K562 (cell line): ENCODE data around the gene HOXB5. TPM values are rescaled to one million over a fixed set of nuclear protein-coding genes. Genes with fewer than 3 reads are reported as not detected.

Experiments used
- ATF1 ChIP-seq, 2 experiments: fragments of 450-650 bp in 1 of 2; IDR thresholded peaks; 2 replicates each; pipeline ENCODE4 v1.6.1; 2016; ENCODE audit warnings: missing compliant biosample characterization in 1 of 2, missing genetic modification characterization in 1 of 2
- BCLAF1 ChIP-seq, 2 experiments: fragments of 450-650 bp in 1 of 2; IDR thresholded peaks; 2 replicates each; pipeline ENCODE4 v1.6.1; 2011 to 2017; ENCODE audit warnings: low read depth in 2 of 2, antibody characterized with exemption in 1 of 2, borderline replicate concordance in 1 of 2, low read length in 1 of 2, mild to moderate bottlenecking in 1 of 2, mixed read lengths in 1 of 2; ENCODE audit not compliant: control insufficient read depth in 1 of 2
- BRCA1 ChIP-seq, 2 experiments: fragments of 450-650 bp in 1 of 2; sonication (generic) in 1 of 2; formaldehyde crosslinking in 1 of 2; IDR thresholded peaks; 2 replicates each; pipeline versions ENCODE4 v1.5.0 to v1.6.1; 2017 to 2020; ENCODE audit warnings: mild to moderate bottlenecking in 1 of 2, missing genetic modification reagents in 1 of 2
- E2F1 ChIP-seq: sonication (generic); formaldehyde crosslinking; IDR thresholded peaks from 2 replicates; pipeline ENCODE4 v1.8.1; 2023; ENCODE audit warnings: mild to moderate bottlenecking, missing genetic modification reagents, moderate library complexity
- FOXK2 ChIP-seq, 2 experiments: fragments of 450-650 bp; IDR thresholded peaks in 1 of 2; conservative IDR thresholded peaks in 1 of 2; 2 replicates each; pipeline ENCODE4 v1.6.1; 2016; ENCODE audit warnings: low read depth in 2 of 2, mild to moderate bottlenecking in 1 of 2
- HLTF ChIP-seq: fragments of 450-650 bp; IDR thresholded peaks from 2 replicates; pipeline ENCODE4 v1.6.1; 2016
- LARP7 ChIP-seq: fragments of 450-650 bp; IDR thresholded peaks from 2 replicates; pipeline ENCODE4 v1.6.1; 2016
- MEF2A ChIP-seq: IDR thresholded peaks from 2 replicates; pipeline ENCODE4 v1.6.1; 2011; ENCODE audit warnings: low read depth, mild to moderate bottlenecking, low read length, moderate library complexity; ENCODE audit not compliant: control insufficient read depth
- MEF2D ChIP-seq: conservative IDR thresholded peaks from 2 replicates; pipeline ENCODE4 v1.6.1; 2016; ENCODE audit warnings: low read depth, missing genetic modification characterization, missing compliant biosample characterization
- MITF ChIP-seq: IDR thresholded peaks from 2 replicates; pipeline ENCODE4 v1.6.1; 2014; ENCODE audit warnings: antibody characterized with exemption
- MLLT1 ChIP-seq, 2 experiments: fragments of 450-650 bp; IDR thresholded peaks; 2 replicates each; pipeline ENCODE4 v1.6.1; 2016
- NFXL1 ChIP-seq: fragments of 450-650 bp; formaldehyde crosslinking; IDR thresholded peaks from 2 replicates; pipeline ENCODE4 v1.4.0; 2021; ENCODE audit warnings: mild to moderate bottlenecking
- TRIM24 ChIP-seq, 2 experiments: fragments of 450-650 bp; IDR thresholded peaks; 2 replicates each; pipeline ENCODE4 v1.6.1; 2016
- TRIM28 ChIP-seq: fragments of 450-650 bp; IDR thresholded peaks from 2 replicates; pipeline ENCODE4 v1.6.1; 2017
- U2AF1 ChIP-seq: fragments of 200-400 bp; formaldehyde crosslinking; optimal IDR thresholded peaks from 2 replicates; pipeline ENCODE3; 2017; ENCODE audit warnings: mild to moderate bottlenecking, low read depth, low read length, moderate library complexity
- ZBTB12 ChIP-seq: fragments of 250-450 bp; sonication (Bioruptor Pico); IDR thresholded peaks from 2 replicates; pipeline ENCODE4 v1.4.0; 2020
- ZNF311 ChIP-seq: fragments of 250-450 bp; sonication (Bioruptor Pico); IDR thresholded peaks from 2 replicates; pipeline ENCODE4 v1.4.0; 2020; ENCODE audit warnings: mild to moderate bottlenecking, moderate library complexity
- ZNF561 ChIP-seq: fragments of 450-650 bp; formaldehyde crosslinking; conservative IDR thresholded peaks from 2 replicates; pipeline ENCODE4 v1.4.0; 2020; ENCODE audit warnings: mild to moderate bottlenecking, moderate library complexity
- polyA plus RNA-seq, 8 experiments: library from polyadenylated mRNA; depleted of rRNA in 4 of 8; stranded (reverse) in 5 of 8; unstranded in 3 of 8; fragments of >200 nt; fragmentation: Nextera tagmentation in 2 of 8; fragmentation: Illumina TruSeq in 1 of 8; extraction: Ambion mirVana in 2 of 8; extraction: Trizol in 1 of 8; gene quantifications; 2 replicates each; pipeline versions ENCODE4 v1.2.1 to v1.2.3, GENCODE V29; 2011 to 2014; ENCODE audit warnings: inconsistent platforms in 1 of 8, missing spikeins in 1 of 8
- total RNA-seq, 7 experiments: library from RNA; depleted of rRNA in 6 of 7; stranded (reverse); fragments of >200 nt in 6 of 7; fragmentation: Illumina TruSeq in 2 of 7; extraction: Trizol in 2 of 7; gene quantifications; 2 replicates each; pipeline versions ENCODE4 v1.2.1 to v1.2.3, GENCODE V29; 2011 to 2021; ENCODE audit warnings: low replicate concordance in 1 of 7

HOXB5 gene
- total and polyA plus RNA-seq, 9 of the 15 experiments (the other 6 are each of a cell fraction or from before 2014, with no cell fraction given): 0.24 to 2.7 (median 0.65) TPM

- no peak for TF ChIP-seq E2F1 (CRISPR knock-in tag)
- TF ChIP-seq BCLAF1 (IDR thresholded peaks at IDR 0.05; ENCODE audit: borderline replicate concordance in 1 of 2, control insufficient read depth in 1 of 2, low read depth in 2 of 2, low read length in 1 of 2): no peak
- TF ChIP-seq ATF1 (CRISPR knock-in tag; IDR thresholded peaks at IDR 0.05): no peak
- 0 out of 2 replicates have a peak, but pooled peaks have one; percentile 5 for TF ChIP-seq ATF1 (tag; IDR thresholded peaks at IDR 0.05)
- TF ChIP-seq HLTF: no peak
- no peak for TF ChIP-seq NFXL1
- TF ChIP-seq MEF2D (tag): no peak
- no peak for TF ChIP-seq BRCA1 (IDR thresholded peaks at IDR 0.05)
- TF ChIP-seq BRCA1 (CRISPR knock-in tag; IDR thresholded peaks at IDR 0.05): no peak
- no peak for TF ChIP-seq MITF
- TF ChIP-seq TRIM28: no peak
- TF ChIP-seq ZNF311 (CRISPR knock-in tag): no peak
- TF ChIP-seq MEF2A: no peak
- peak; percentile 21 for TF ChIP-seq U2AF1
- no peak for TF ChIP-seq FOXK2 (conservative IDR thresholded peaks at IDR 0.05 in 1 of 2, IDR thresholded peaks at IDR 0.05 in 1 of 2; ENCODE audit: low read depth in 2 of 2)
- TF ChIP-seq TRIM24 (IDR thresholded peaks at IDR 0.05): no peak
- no peak for TF ChIP-seq MLLT1 (IDR thresholded peaks at IDR 0.05)
- no peak for TF ChIP-seq ZBTB12
- no peak for TF ChIP-seq ZNF561 (CRISPR knock-in tag)
- TF ChIP-seq LARP7: no peak
These were observed 17.0 kb upstream of the HOXB5 start, which contains the start of gene HOXB7 (continued) for GRCh38 chr17:48610282-48611211.
